GM06990 (cell line): ENCODE data around the gene EIPR1.

Experiments used
- DNase-seq: peaks from one replicate; pipeline ENCODE4 v3.0.0-alpha.2; 2011; ENCODE audit not compliant: insufficient read length; ENCODE audit errors: extremely low read depth
- H3K27me3 ChIP-seq: replicated peaks from 2 replicates; pipeline ENCODE4 v1.6.0; 2011; ENCODE audit warnings: low read length; ENCODE audit not compliant: control insufficient read depth, insufficient read depth
- H3K36me3 ChIP-seq: 2 replicates; pipeline ENCODE4 v1.5.1; 2011; ENCODE audit warnings: low read length; ENCODE audit not compliant: control insufficient read depth, insufficient read depth
- H3K4me3 ChIP-seq: replicated peaks from 2 replicates; pipeline ENCODE4 v1.5.1; 2011; ENCODE audit warnings: low read depth, mild to moderate bottlenecking, control low read depth, low read length
- CTCF ChIP-seq: IDR thresholded peaks from 2 replicates; pipeline ENCODE4 v1.5.1; 2011; ENCODE audit warnings: low read length, control low read depth, mild to moderate bottlenecking, inconsistent platforms; ENCODE audit not compliant: insufficient read depth, poor library complexity, severe bottlenecking

Gene EIPR1

DNA sequence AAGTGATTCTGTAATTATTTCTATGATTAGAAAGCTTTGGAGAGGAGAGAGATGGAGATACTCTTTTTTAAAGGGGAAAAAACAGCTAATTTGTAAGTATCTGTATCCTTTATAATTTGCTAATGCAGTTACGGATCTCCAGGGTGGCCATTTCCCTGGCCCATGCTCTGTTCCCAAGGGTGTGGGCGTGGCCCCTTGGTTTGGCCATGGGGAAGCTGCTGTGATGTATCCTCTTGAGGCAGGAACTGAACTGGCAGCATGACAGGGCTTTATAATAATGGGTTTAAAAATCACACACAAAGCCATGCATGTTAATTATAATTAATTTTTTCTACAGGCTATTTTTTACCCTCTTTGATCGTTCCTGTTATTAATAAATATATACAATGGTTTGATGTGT, 28.9 kb upstream of the EIPR1 start:
- TF ChIP-seq CTCF: no peak
- H3K27me3 ChIP-seq: no peaks in the 10 kb centered on the region
- H3K36me3 ChIP-seq: peaks cover 5% of the 10 kb centered on the region
- H3K4me3 ChIP-seq: no peak overlapping the region
- no peak for DNase-seq

- Histone ChIP-seq H3K36me3 (peaks cover 8% of the 10 kb centered on the region), H3K27me3 (no peaks in the 10 kb centered on the region), H3K4me3 (no peak overlapping the region)
- DNase-seq: no peak
- TF ChIP-seq CTCF: no peak
Measured at GRCh38 chr2:3405876-3406275, 28.3 kb upstream of the EIPR1 start.

- DNase-seq: no peak
- no peak for TF ChIP-seq CTCF
- Histone ChIP-seq H3K4me3 (no peak overlapping the region), H3K36me3 (peaks cover 10% of the 10 kb centered on the region), H3K27me3 (no peaks in the 10 kb centered on the region)
Measured at GRCh38 chr2:3405307-3405706, 27.7 kb upstream of the EIPR1 start.

DNA sequence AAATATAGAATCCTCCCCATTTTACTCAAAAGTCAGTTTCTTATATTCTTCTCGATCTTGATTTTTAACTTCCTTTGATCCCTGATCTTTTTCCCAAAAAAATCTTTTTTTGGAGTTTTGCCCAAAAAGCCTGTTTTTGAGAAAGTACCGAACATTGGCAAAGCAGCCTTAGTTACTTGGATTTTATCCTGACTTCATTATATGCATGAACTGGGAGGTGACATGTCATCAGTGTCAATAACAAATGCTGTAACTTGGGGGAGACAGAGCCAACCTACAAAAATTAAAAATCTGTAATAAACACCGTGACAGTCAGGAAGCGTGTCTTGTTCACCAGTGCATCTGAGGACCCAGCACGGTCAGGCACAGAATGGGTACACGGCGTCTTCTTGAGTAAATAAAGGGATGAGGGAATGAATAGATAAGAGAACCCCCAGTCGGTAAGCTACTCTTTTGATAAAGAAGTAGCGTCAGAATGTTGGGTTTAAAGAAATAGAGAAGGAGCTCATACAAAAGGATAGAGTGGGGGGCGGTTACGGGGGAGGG, 26.8 kb upstream of the EIPR1 start:
- Histone ChIP-seq H3K27me3 (no peaks in the 10 kb centered on the region), H3K4me3 (no peak overlapping the region), H3K36me3 (peaks cover 12% of the 10 kb centered on the region)
- DNase-seq: no peak
- TF ChIP-seq CTCF: no peak

GRCh38 chr2:3403587-3404334, 26.1 kb upstream of the EIPR1 start:
- Histone ChIP-seq H3K4me3 (no peak overlapping the region), H3K36me3 (peaks cover 12% of the 10 kb centered on the region)
- TF ChIP-seq CTCF: no peak

GRCh38 chr2:3399829-3400228, 22.2 kb upstream of the EIPR1 start:
- no peaks in the 10 kb centered on the region for H3K27me3 ChIP-seq
- H3K4me3 ChIP-seq: no peak overlapping the region
- no peak for DNase-seq
- peaks cover 9% of the 10 kb centered on the region for H3K36me3 ChIP-seq
- TF ChIP-seq CTCF: no peak

More at GRCh38 chr2:3403587-3404334, 26.1 kb upstream of the EIPR1 start:
- H3K27me3 ChIP-seq: no peaks in the 10 kb centered on the region
- DNase-seq: no peak
